AG09319 (cell line): ENCODE measurements around the gene EFCAB6.

Experiments
- DNase-seq: peaks from one replicate; pipeline ENCODE4 v3.0.0-alpha.2; 2010; ENCODE audit warnings: low read depth; ENCODE audit errors: extremely low read depth
- CTCF ChIP-seq: IDR thresholded peaks from 2 replicates; pipeline ENCODE4 v1.5.1; 2011; ENCODE audit warnings: low read depth, mild to moderate bottlenecking, inconsistent platforms, low read length, moderate library complexity

Gene EFCAB6

GRCh38 chr22:43749473-43749872 is 62.6 kb downstream of the EFCAB6 start:
- no peak for DNase-seq
- no peak for TF ChIP-seq CTCF

DNA sequence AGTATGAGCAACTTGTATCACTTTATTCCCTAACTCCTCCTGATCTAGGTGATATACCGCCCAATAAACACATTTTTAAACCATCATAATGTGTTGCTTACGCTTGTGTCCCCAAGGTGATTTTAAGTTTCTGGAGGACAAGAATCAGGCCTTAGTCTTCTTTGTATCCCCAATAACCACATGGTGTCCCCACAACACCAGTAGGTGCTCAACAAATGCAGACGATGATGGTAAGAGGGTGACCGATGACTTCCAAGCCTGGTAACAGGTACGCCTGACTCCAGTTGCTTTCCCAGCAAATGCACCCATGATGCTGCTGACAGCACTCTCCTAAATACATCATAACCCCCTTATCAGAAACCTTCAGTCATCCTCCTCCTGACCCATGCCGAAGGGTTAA is 64.2 kb downstream of the EFCAB6 start:
- DNase-seq: no peak
- no peak for TF ChIP-seq CTCF

GRCh38 chr22:43747058-43747457 is 65.0 kb downstream of the EFCAB6 start:
- TF ChIP-seq CTCF: no peak
- no peak for DNase-seq

DNA sequence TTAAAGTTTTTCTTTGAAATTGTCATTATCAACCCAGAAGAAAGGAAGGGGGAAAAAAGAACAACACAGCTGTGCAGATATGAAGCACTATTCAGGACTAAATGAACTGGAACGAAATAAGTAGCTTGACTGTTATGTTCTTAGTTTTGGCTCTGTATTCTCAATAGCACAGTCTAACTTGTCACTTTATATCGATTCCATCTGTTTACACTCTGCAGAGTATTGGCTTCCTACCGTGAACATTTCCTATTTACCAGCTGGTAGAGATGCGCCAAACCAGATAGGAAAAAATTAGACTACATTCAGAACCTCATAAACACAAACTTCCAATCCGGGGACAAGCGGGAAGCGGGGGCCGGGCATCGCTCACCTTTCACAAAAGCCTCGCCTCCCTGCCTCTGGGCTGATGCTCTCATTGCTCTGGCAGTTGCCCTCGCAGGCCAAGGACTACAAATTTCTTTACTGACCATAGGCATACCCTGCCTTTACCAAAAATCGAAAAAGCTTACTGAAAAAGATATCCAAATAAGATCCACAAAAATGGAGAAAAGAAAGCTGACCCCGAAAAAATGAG is 66.2 kb downstream of the EFCAB6 start:
- no peak for DNase-seq

GRCh38 chr22:43745411-43745770 is 66.7 kb downstream of the EFCAB6 start:
- TF ChIP-seq CTCF: no peak
- no peak for DNase-seq

More for the DNA sequence above, 66.2 kb downstream of the EFCAB6 start:
- TF ChIP-seq CTCF: no peak

- no peak for DNase-seq
- no peak for TF ChIP-seq CTCF
Measured at GRCh38 chr22:43744700-43745410, 67.2 kb downstream of the EFCAB6 start.

DNA sequence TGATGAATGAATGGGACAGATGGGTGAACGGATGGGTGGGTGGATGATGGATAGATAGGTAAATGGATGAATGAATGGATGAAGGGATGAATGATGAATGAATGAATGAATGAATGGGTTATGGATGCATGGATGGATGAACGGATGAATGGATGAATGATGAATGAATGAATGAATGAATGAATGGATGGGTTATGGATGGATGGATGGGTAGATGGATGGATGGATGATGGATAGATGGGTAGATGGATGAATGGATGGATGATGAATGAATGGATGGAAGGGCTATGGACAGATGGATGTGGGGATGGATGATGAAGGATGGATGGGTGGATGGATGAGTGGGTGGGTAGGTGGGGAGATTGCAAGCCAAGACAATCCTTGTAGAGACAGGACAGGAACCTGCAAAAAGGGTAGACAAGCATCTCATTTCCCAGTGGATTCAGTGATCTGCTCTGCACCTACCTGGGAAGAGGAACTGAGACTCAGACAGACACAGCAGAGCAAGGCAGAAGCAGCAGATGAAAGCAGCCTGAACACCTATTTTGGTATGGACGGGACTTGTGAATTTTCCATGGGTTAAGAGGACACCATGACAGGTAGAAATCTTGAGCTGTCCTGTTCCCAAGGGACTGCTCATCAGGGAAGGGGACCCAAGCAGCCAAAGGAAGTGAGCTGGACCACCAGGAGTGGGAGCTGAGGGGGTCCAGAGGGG is 68.0 kb downstream of the EFCAB6 start:
- no peak for TF ChIP-seq CTCF
- no peak for DNase-seq
